HepG2 (cell line): ENCODE results near the gene NME2. TPM values are rescaled to one million over a fixed set of nuclear protein-coding genes. Genes with fewer than 3 reads are reported as not detected.

Experiments used
- FOXP1 ChIP-seq, 2 experiments: fragments of 450-650 bp in 1 of 2; IDR thresholded peaks; 2 replicates each; pipeline ENCODE4 v1.6.1; 2017 to 2018; ENCODE audit warnings: antibody characterized with exemption in 1 of 2
- HDAC1 ChIP-seq: sonication (generic); formaldehyde crosslinking; IDR thresholded peaks from 2 replicates; pipeline ENCODE4 v1.5.1; 2020; ENCODE audit warnings: mild to moderate bottlenecking, missing genetic modification reagents
- HOXA3 ChIP-seq: sonication (generic); formaldehyde crosslinking; IDR thresholded peaks from 2 replicates; pipeline ENCODE4 v1.5.0; 2020; ENCODE audit warnings: missing genetic modification reagents
- JUND ChIP-seq: sonication (generic); formaldehyde crosslinking; IDR thresholded peaks from 2 replicates; pipeline ENCODE4 v1.8.0; 2022; ENCODE audit warnings: mild to moderate bottlenecking, missing genetic modification reagents
- LBX2 ChIP-seq: sonication (generic); formaldehyde crosslinking; IDR thresholded peaks from 2 replicates; pipeline ENCODE4 v1.5.0; 2020; ENCODE audit warnings: missing genetic modification reagents, mild to moderate bottlenecking, borderline replicate concordance
- NONO ChIP-seq, 2 experiments: fragments of 450-650 bp in 1 of 2; sonication (generic) in 1 of 2; formaldehyde crosslinking in 1 of 2; IDR thresholded peaks in 1 of 2; conservative IDR thresholded peaks in 1 of 2; 2 replicates each; pipeline versions ENCODE4 v1.6.1 to v1.8.0; 2017 to 2022; ENCODE audit warnings: mild to moderate bottlenecking in 1 of 2, missing genetic modification reagents in 1 of 2, moderate library complexity in 1 of 2
- NR1H2 ChIP-seq: sonication (generic); formaldehyde crosslinking; IDR thresholded peaks from 2 replicates; pipeline ENCODE4 v1.8.1; 2022; ENCODE audit warnings: low read depth, missing genetic modification reagents, borderline replicate concordance
- RARG ChIP-seq: sonication (generic); formaldehyde crosslinking; IDR thresholded peaks from 2 replicates; pipeline ENCODE4 v1.4.0; 2020; ENCODE audit warnings: low read depth, mild to moderate bottlenecking, missing genetic modification reagents
- REL ChIP-seq: sonication (generic); formaldehyde crosslinking; conservative IDR thresholded peaks from 2 replicates; pipeline ENCODE4 v1.8.0; 2022; ENCODE audit warnings: mild to moderate bottlenecking, missing genetic modification reagents, moderate library complexity
- SYNCRIP ChIP-seq: fragments of 200-400 bp; formaldehyde crosslinking; IDR thresholded peaks from 2 replicates; pipeline ENCODE4 v1.6.1; 2018; ENCODE audit warnings: mild to moderate bottlenecking, low read depth, low read length; ENCODE audit not compliant: insufficient read depth
- THYN1 ChIP-seq: sonication (generic); formaldehyde crosslinking; IDR thresholded peaks from 2 replicates; pipeline ENCODE4 v1.8.1; 2023; ENCODE audit warnings: low read depth, mild to moderate bottlenecking, moderate library complexity, missing genetic modification reagents, borderline replicate concordance
- ZKSCAN8 ChIP-seq: IDR thresholded peaks from 2 replicates; pipeline ENCODE4 v1.6.1; 2016; ENCODE audit warnings: borderline replicate concordance, missing genetic modification reagents, missing compliant biosample characterization
- ZNF264 ChIP-seq: sonication (generic); formaldehyde crosslinking; IDR thresholded peaks from 2 replicates; pipeline ENCODE4 v1.4.0; 2020; ENCODE audit warnings: missing genetic modification reagents
- ZNF563 ChIP-seq: sonication (generic); formaldehyde crosslinking; IDR thresholded peaks from 2 replicates; pipeline ENCODE4 v1.8.0; 2022; ENCODE audit warnings: mild to moderate bottlenecking, moderate library complexity, missing genetic modification reagents
- ZNF572 ChIP-seq: sonication (generic); formaldehyde crosslinking; IDR thresholded peaks from 2 replicates; pipeline ENCODE4 v1.5.1; 2020; ENCODE audit warnings: mild to moderate bottlenecking, missing genetic modification reagents
- ZNF720 ChIP-seq: sonication (generic); formaldehyde crosslinking; IDR thresholded peaks from 2 replicates; pipeline ENCODE4 v1.4.0; 2020; ENCODE audit warnings: missing genetic modification reagents
- ZNF83 ChIP-seq: sonication (generic); formaldehyde crosslinking; IDR thresholded peaks from 2 replicates; pipeline ENCODE4 v1.4.0; 2020; ENCODE audit warnings: missing genetic modification reagents, mild to moderate bottlenecking, borderline replicate concordance
- polyA plus RNA-seq, 8 experiments: library from polyadenylated mRNA; depleted of rRNA in 3 of 8; stranded (reverse) in 7 of 8; unstranded in 1 of 8; fragments of >200 nt; fragmentation: Illumina TruSeq in 4 of 8; extraction: Trizol in 4 of 8; gene quantifications; 2 replicates each; pipeline versions ENCODE4 v1.2.1 to v1.2.3, GENCODE V29; 2011 to 2016; ENCODE audit warnings: low read depth in 4 of 8, missing spikeins in 1 of 8, mixed read lengths in 1 of 8; ENCODE audit not compliant: insufficient read depth in 1 of 8
- total RNA-seq, 5 experiments: library from RNA; depleted of rRNA; stranded (reverse); fragments of >200 nt; fragmentation: Illumina TruSeq; extraction: Trizol; gene quantifications; 2 replicates each; pipeline ENCODE4 v1.2.3, GENCODE V29; 2016; ENCODE audit warnings: low read depth in 1 of 5
- TF ChIP-seq, protein P1 (sequence below): sonication (generic); formaldehyde crosslinking; IDR thresholded peaks from 2 replicates; pipeline ENCODE4 v1.4.0; 2020; ENCODE audit warnings: missing genetic modification reagents
- TF ChIP-seq, protein P2 (sequence below): sonication (generic); formaldehyde crosslinking; IDR thresholded peaks from 2 replicates; pipeline ENCODE4 v1.4.0; 2020; ENCODE audit warnings: mild to moderate bottlenecking, missing genetic modification reagents
- TF ChIP-seq, protein P3 (sequence below): sonication (generic); formaldehyde crosslinking; IDR thresholded peaks from 2 replicates; pipeline ENCODE4 v1.4.0; 2020; ENCODE audit warnings: missing genetic modification reagents
- TF ChIP-seq, protein P4 (sequence below): sonication (generic); formaldehyde crosslinking; IDR thresholded peaks from 2 replicates; pipeline ENCODE4 v1.4.0; 2020; ENCODE audit warnings: low read depth, mild to moderate bottlenecking, missing genetic modification reagents
- TF ChIP-seq, protein P5 (sequence below): IDR thresholded peaks from 2 replicates; pipeline ENCODE4 v1.6.1; 2012; ENCODE audit warnings: low read depth, low read length, improper control_type of control experiment

The NME2 gene
- total and polyA plus RNA-seq, 2 of the 13 experiments (the other 11 are each of a cell fraction or from before 2014, with no cell fraction given) = 790 to 1,213 TPM

GRCh38 chr17:51121620-51122472 is 44.4 kb upstream of the NME2 start (continued):
- TF ChIP-seq RARG = no peak
- no peak for TF ChIP-seq FOXP1 (IDR thresholded peaks at IDR 0.05)
- TF ChIP-seq FOXP1 (CRISPR knock-in tag; IDR thresholded peaks at IDR 0.05) = 0 out of 2 replicates have a peak, but pooled peaks have one; percentile 13
- no peak for TF ChIP-seq ZNF563 (CRISPR knock-in tag)
- no peak for TF ChIP-seq SYNCRIP
- TF ChIP-seq JUND (CRISPR knock-in tag) = 0 out of 2 replicates have a peak, but pooled peaks have one; percentile 22
- TF ChIP-seq, protein P1, sequence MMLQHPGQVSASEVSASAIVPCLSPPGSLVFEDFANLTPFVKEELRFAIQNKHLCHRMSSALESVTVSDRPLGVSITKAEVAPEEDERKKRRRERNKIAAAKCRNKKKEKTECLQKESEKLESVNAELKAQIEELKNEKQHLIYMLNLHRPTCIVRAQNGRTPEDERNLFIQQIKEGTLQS (CRISPR knock-in tag) = peak; percentile 29; the same call in 1 of the 2 replicates
- TF ChIP-seq, protein P2, sequence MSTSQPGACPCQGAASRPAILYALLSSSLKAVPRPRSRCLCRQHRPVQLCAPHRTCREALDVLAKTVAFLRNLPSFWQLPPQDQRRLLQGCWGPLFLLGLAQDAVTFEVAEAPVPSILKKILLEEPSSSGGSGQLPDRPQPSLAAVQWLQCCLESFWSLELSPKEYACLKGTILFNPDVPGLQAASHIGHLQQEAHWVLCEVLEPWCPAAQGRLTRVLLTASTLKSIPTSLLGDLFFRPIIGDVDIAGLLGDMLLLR = no peak
- no peak for TF ChIP-seq ZNF572
- TF ChIP-seq ZKSCAN8 (CRISPR knock-in tag) = no peak
- TF ChIP-seq ZNF264 = 0 out of 2 replicates have a peak, but pooled peaks have one; percentile 19
- no peak for TF ChIP-seq NR1H2
- no peak for TF ChIP-seq ZNF83 (CRISPR knock-in tag)
- 0 out of 2 replicates have a peak, but pooled peaks have one; percentile 44 for TF ChIP-seq LBX2 (CRISPR knock-in tag)
- TF ChIP-seq NONO (IDR thresholded peaks at IDR 0.05) = no peak
- no peak; the same call in 1 of the 2 replicates for TF ChIP-seq NONO (CRISPR knock-in tag; conservative IDR thresholded peaks at IDR 0.05)
- TF ChIP-seq, protein P3, sequence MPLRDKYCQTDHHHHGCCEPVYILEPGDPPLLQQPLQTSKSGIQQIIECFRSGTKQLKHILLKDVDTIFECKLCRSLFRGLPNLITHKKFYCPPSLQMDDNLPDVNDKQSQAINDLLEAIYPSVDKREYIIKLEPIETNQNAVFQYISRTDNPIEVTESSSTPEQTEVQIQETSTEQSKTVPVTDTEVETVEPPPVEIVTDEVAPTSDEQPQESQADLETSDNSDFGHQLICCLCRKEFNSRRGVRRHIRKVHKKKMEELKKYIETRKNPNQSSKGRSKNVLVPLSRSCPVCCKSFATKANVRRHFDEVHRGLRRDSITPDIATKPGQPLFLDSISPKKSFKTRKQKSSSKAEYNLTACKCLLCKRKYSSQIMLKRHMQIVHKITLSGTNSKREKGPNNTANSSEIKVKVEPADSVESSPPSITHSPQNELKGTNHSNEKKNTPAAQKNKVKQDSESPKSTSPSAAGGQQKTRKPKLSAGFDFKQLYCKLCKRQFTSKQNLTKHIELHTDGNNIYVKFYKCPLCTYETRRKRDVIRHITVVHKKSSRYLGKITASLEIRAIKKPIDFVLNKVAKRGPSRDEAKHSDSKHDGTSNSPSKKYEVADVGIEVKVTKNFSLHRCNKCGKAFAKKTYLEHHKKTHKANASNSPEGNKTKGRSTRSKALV (CRISPR knock-in tag) = peak; percentile 62; the same call in 1 of the 2 replicates
- peak; percentile 61; the same call in 1 of the 2 replicates for TF ChIP-seq REL (CRISPR knock-in tag)
- TF ChIP-seq, protein P4, sequence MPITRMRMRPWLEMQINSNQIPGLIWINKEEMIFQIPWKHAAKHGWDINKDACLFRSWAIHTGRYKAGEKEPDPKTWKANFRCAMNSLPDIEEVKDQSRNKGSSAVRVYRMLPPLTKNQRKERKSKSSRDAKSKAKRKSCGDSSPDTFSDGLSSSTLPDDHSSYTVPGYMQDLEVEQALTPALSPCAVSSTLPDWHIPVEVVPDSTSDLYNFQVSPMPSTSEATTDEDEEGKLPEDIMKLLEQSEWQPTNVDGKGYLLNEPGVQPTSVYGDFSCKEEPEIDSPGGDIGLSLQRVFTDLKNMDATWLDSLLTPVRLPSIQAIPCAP (CRISPR knock-in tag) = no peak
- TF ChIP-seq HDAC1 (CRISPR knock-in tag) = peak; percentile 27; the same call in 1 of the 2 replicates
- TF ChIP-seq, protein P5, sequence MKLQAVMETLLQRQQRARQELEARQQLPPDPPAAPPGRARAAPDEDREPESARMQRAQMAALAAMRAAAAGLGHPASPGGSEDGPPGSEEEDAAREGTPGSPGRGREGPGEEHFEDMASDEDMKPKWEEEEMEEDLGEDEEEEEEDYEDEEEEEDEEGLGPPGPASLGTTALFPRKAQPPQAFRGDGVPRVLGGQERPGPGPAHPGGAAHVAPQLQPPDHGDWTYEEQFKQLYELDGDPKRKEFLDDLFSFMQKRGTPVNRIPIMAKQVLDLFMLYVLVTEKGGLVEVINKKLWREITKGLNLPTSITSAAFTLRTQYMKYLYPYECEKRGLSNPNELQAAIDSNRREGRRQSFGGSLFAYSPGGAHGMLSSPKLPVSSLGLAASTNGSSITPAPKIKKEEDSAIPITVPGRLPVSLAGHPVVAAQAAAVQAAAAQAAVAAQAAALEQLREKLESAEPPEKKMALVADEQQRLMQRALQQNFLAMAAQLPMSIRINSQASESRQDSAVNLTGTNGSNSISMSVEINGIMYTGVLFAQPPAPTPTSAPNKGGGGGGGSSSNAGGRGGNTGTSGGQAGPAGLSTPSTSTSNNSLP = no peak
- peak; percentile 50 for TF ChIP-seq HOXA3 (CRISPR knock-in tag)
- no peak for TF ChIP-seq THYN1 (CRISPR knock-in tag)
- no peak for TF ChIP-seq ZNF720
